ENCODE results near the gene C1RL.

GRCh38 chr12:7090222-7090998 is 18.6 kb downstream of the C1RL start:
- TF ChIP-seq CTCF (IDR thresholded peaks at IDR 0.05) (no peak), POLR2A (IDR thresholded peaks at IDR 0.05) (no peak)

Measured in thyroid gland (tissue), 4 donors.